ENCODE measurements around the gene RSRC1.
A peak's percentile ranks its signal among the peaks of the same experiment; 100 is the strongest.
"Not testable (repeated sequence)": the region's sequence is repeated elsewhere in the genome, so short reads cannot be mapped to it uniquely, and the experiment has no call there.

Gene RSRC1

GRCh38 chr3:158312560-158313141 is 202.8 kb downstream of the RSRC1 start:
- CTCF ChIA-PET = interaction anchor here (0.7 to 1.8 kb wide), 7 partner anchors 9 to 448 kb away, joined by 3 to 4 read pairs (median 3); partner anchors contain the start of gene RSRC1
- POLR2A ChIA-PET = no interaction called here
- no peaks in the 10 kb centered on the region for H3K27me3 ChIP-seq (replicated peaks in 2 of 5; ENCODE audit: control insufficient read depth in 4 of 5, insufficient read depth in 5 of 5, low read length in 4 of 5)
- no peak overlapping the region for H3K4me3 ChIP-seq (ENCODE audit: control insufficient read depth in 1 of 7, extremely low read depth in 1 of 7, insufficient read depth in 4 of 7, low read depth in 2 of 7, low read length in 6 of 7)
- H3K36me3 ChIP-seq (ENCODE audit: control insufficient read depth in 4 of 4, insufficient read depth in 4 of 4, low read length in 3 of 4) = no peaks in the 10 kb centered on the region
- H3K4me1 ChIP-seq (ENCODE audit: control extremely low read depth in 1 of 4, control insufficient read depth in 4 of 4, insufficient read depth in 4 of 4, low read length in 3 of 4) = no peaks in the 10 kb centered on the region
- no peak overlapping the region for H3K27ac ChIP-seq (ENCODE audit: insufficient read depth in 1 of 2, low read depth in 1 of 2, low read length in 2 of 2, poor library complexity in 1 of 2, severe bottlenecking in 2 of 2)
- no peaks in the 10 kb centered on the region for H3K9me3 ChIP-seq (ENCODE audit: control extremely low read depth in 1 of 5, control insufficient read depth in 4 of 5, insufficient read depth in 2 of 5, low read depth in 1 of 5, low read length in 4 of 5)
- peak in 1 of 3 donors; percentile 4 for DNase-seq

GRCh38 chr3:158313338-158313927 is 203.5 kb downstream of the RSRC1 start:
- Histone ChIP-seq H3K27me3 (replicated peaks in 2 of 5; ENCODE audit: control insufficient read depth in 4 of 5, insufficient read depth in 5 of 5, low read length in 4 of 5) (no peaks in the 10 kb centered on the region), H3K9me3 (ENCODE audit: control extremely low read depth in 1 of 5, control insufficient read depth in 4 of 5, insufficient read depth in 2 of 5, low read depth in 1 of 5, low read length in 4 of 5) (no peaks in the 10 kb centered on the region), H3K4me1 (ENCODE audit: control extremely low read depth in 1 of 4, control insufficient read depth in 4 of 4, insufficient read depth in 4 of 4, low read length in 3 of 4) (no peaks in the 10 kb centered on the region), H3K36me3 (ENCODE audit: control insufficient read depth in 4 of 4, insufficient read depth in 4 of 4, low read length in 3 of 4) (no peaks in the 10 kb centered on the region), H3K27ac (ENCODE audit: insufficient read depth in 1 of 2, low read depth in 1 of 2, low read length in 2 of 2, poor library complexity in 1 of 2, severe bottlenecking in 2 of 2) (no peak overlapping the region), H3K4me3 (ENCODE audit: control insufficient read depth in 1 of 7, extremely low read depth in 1 of 7, insufficient read depth in 4 of 7, low read depth in 2 of 7, low read length in 6 of 7) (no peak overlapping the region)
- CTCF ChIA-PET = interaction anchor here (0.7 to 2.0 kb wide), 5 partner anchors 10 to 204 kb away, joined by 3 to 5 read pairs (median 4); partner anchors contain the start of gene RSRC1
- POLR2A ChIA-PET = no interaction called here
- no CpG with 5 or more reads among the region's 3 CpGs for WGBS (ENCODE audit: insufficient coverage)
- peak; percentile 29 to 72 (median 71) for DNase-seq

- no peaks in the 10 kb centered on the region for H3K36me3 ChIP-seq (ENCODE audit: control insufficient read depth in 4 of 4, insufficient read depth in 4 of 4, low read length in 3 of 4)
- H3K4me1 ChIP-seq (ENCODE audit: control extremely low read depth in 1 of 4, control insufficient read depth in 4 of 4, insufficient read depth in 4 of 4, low read length in 3 of 4) = no peaks in the 10 kb centered on the region
- H3K4me3 ChIP-seq (ENCODE audit: control insufficient read depth in 1 of 7, extremely low read depth in 1 of 7, insufficient read depth in 4 of 7, low read depth in 2 of 7, low read length in 6 of 7) = no peak overlapping the region
- no peaks in the 10 kb centered on the region for H3K27me3 ChIP-seq (replicated peaks in 2 of 5; ENCODE audit: control insufficient read depth in 4 of 5, insufficient read depth in 5 of 5, low read length in 4 of 5)
- WGBS (ENCODE audit: insufficient coverage) = 100% methylated on average over 5 of the region's 6 CpGs
- ChIA-PET POLR2A (no interaction called here), CTCF (interaction anchor here (0.7 to 2.0 kb wide), 5 partner anchors 11 to 514 kb away, joined by 3 to 5 read pairs (median 4); no protein-coding TSS in a partner anchor)
- no peak overlapping the region for H3K27ac ChIP-seq (ENCODE audit: insufficient read depth in 1 of 2, low read depth in 1 of 2, low read length in 2 of 2, poor library complexity in 1 of 2, severe bottlenecking in 2 of 2)
- DNase-seq = no peak
- H3K9me3 ChIP-seq (ENCODE audit: control extremely low read depth in 1 of 5, control insufficient read depth in 4 of 5, insufficient read depth in 2 of 5, low read depth in 1 of 5, low read length in 4 of 5) = no peaks in the 10 kb centered on the region
These were observed 204.8 kb downstream of the RSRC1 start for GRCh38 chr3:158314426-158315357.

GRCh38 chr3:158329696-158330441 is 220.0 kb downstream of the RSRC1 start:
- POLR2A ChIA-PET; H3K27me3 ChIP-seq (replicated peaks in 2 of 5; ENCODE audit: control insufficient read depth in 4 of 5, insufficient read depth in 5 of 5, low read length in 4 of 5); H3K36me3 ChIP-seq (ENCODE audit: control insufficient read depth in 4 of 4, insufficient read depth in 4 of 4, low read length in 3 of 4); H3K9me3 ChIP-seq (ENCODE audit: control extremely low read depth in 1 of 5, control insufficient read depth in 4 of 5, insufficient read depth in 2 of 5, low read depth in 1 of 5, low read length in 4 of 5); H3K4me1 ChIP-seq (ENCODE audit: control extremely low read depth in 1 of 4, control insufficient read depth in 4 of 4, insufficient read depth in 4 of 4, low read length in 3 of 4); H3K27ac ChIP-seq (ENCODE audit: insufficient read depth in 1 of 2, low read depth in 1 of 2, low read length in 2 of 2, poor library complexity in 1 of 2, severe bottlenecking in 2 of 2): not testable (repeated sequence)
- CTCF ChIA-PET = interaction anchor here (0.7 to 0.8 kb wide), 2 partner anchors 12 to 18 kb away, joined by 3 read pairs; no protein-coding TSS in a partner anchor
- peak overlapping the region in 2 of 7 experiments; percentile 16 to 27 for H3K4me3 ChIP-seq (ENCODE audit: control insufficient read depth in 1 of 7, extremely low read depth in 1 of 7, insufficient read depth in 4 of 7, low read depth in 2 of 7, low read length in 6 of 7)
- peak in 1 of 3 donors; percentile 18 for DNase-seq
- WGBS (ENCODE audit: insufficient coverage) = 64% methylated on average over 15 of the region's 21 CpGs

- WGBS (ENCODE audit: insufficient coverage) = 100% methylated on average over 1 of the region's 1 CpG
- Histone ChIP-seq H3K4me3 (ENCODE audit: control insufficient read depth in 1 of 7, extremely low read depth in 1 of 7, insufficient read depth in 4 of 7, low read depth in 2 of 7, low read length in 6 of 7) (no peak overlapping the region), H3K9me3 (ENCODE audit: control extremely low read depth in 1 of 5, control insufficient read depth in 4 of 5, insufficient read depth in 2 of 5, low read depth in 1 of 5, low read length in 4 of 5) (no peaks in the 10 kb centered on the region), H3K36me3 (ENCODE audit: control insufficient read depth in 4 of 4, insufficient read depth in 4 of 4, low read length in 3 of 4) (no peaks in the 10 kb centered on the region), H3K27me3 (replicated peaks in 2 of 5; ENCODE audit: control insufficient read depth in 4 of 5, insufficient read depth in 5 of 5, low read length in 4 of 5) (no peaks in the 10 kb centered on the region), H3K4me1 (ENCODE audit: control extremely low read depth in 1 of 4, control insufficient read depth in 4 of 4, insufficient read depth in 4 of 4, low read length in 3 of 4) (no peaks in the 10 kb centered on the region), H3K27ac (ENCODE audit: insufficient read depth in 1 of 2, low read depth in 1 of 2, low read length in 2 of 2, poor library complexity in 1 of 2, severe bottlenecking in 2 of 2) (no peak overlapping the region)
- ChIA-PET POLR2A (no interaction called here), CTCF (no interaction called here)
- no peak for DNase-seq
These were observed 221.0 kb downstream of the RSRC1 start for GRCh38 chr3:158330870-158331269.

- no CpG with 5 or more reads among the region's 1 CpG for WGBS (ENCODE audit: insufficient coverage)
- Histone ChIP-seq H3K4me1 (ENCODE audit: control extremely low read depth in 1 of 4, control insufficient read depth in 4 of 4, insufficient read depth in 4 of 4, low read length in 3 of 4) (no peaks in the 10 kb centered on the region), H3K36me3 (ENCODE audit: control insufficient read depth in 4 of 4, insufficient read depth in 4 of 4, low read length in 3 of 4) (no peaks in the 10 kb centered on the region), H3K27me3 (replicated peaks in 2 of 5; ENCODE audit: control insufficient read depth in 4 of 5, insufficient read depth in 5 of 5, low read length in 4 of 5) (no peaks in the 10 kb centered on the region), H3K9me3 (ENCODE audit: control extremely low read depth in 1 of 5, control insufficient read depth in 4 of 5, insufficient read depth in 2 of 5, low read depth in 1 of 5, low read length in 4 of 5) (no peaks in the 10 kb centered on the region), H3K27ac (ENCODE audit: insufficient read depth in 1 of 2, low read depth in 1 of 2, low read length in 2 of 2, poor library complexity in 1 of 2, severe bottlenecking in 2 of 2) (no peak overlapping the region), H3K4me3 (ENCODE audit: control insufficient read depth in 1 of 7, extremely low read depth in 1 of 7, insufficient read depth in 4 of 7, low read depth in 2 of 7, low read length in 6 of 7) (no peak overlapping the region)
- ChIA-PET CTCF (interaction anchor here (0.6 kb wide), 1 partner anchor 210 kb away, joined by 3 read pairs; no protein-coding TSS in a partner anchor), POLR2A (no interaction called here)
- no peak for DNase-seq
These were observed 223.8 kb downstream of the RSRC1 start for GRCh38 chr3:158333736-158334135.
